Fibroblast of lung (primary cell): ENCODE measurements around the gene GRK5. TPM values are rescaled to one million over a fixed set of nuclear protein-coding genes. Genes with fewer than 3 reads are reported as not detected.

Experiments
- DNase-seq, 2 donors: peaks; one replicate each; pipeline versions ENCODE4 v3.0.0 to v3.0.0-alpha.2; 2010; ENCODE audit warnings: low read depth in 2 of 2
- H2AFZ ChIP-seq: 2 replicates; pipeline ENCODE4 v1.5.1; 2012; ENCODE audit warnings: low read length, control low read depth, inconsistent platforms
- H3K27ac ChIP-seq: 2 replicates; pipeline ENCODE4 v1.5.1; 2011; ENCODE audit warnings: low read length, control low read depth; ENCODE audit not compliant: insufficient read depth
- H3K27me3 ChIP-seq: 2 replicates; pipeline ENCODE4 v1.5.1; 2011; ENCODE audit warnings: mild to moderate bottlenecking, low read length; ENCODE audit not compliant: control insufficient read depth, insufficient read depth
- H3K36me3 ChIP-seq: 2 replicates; pipeline ENCODE4 v1.5.1; 2011; ENCODE audit warnings: low read length; ENCODE audit not compliant: control insufficient read depth, insufficient read depth
- H3K4me1 ChIP-seq: 2 replicates; pipeline ENCODE4 v1.5.1; 2011; ENCODE audit warnings: low read length; ENCODE audit not compliant: control insufficient read depth, insufficient read depth; ENCODE audit errors: extremely low read depth
- H3K4me2 ChIP-seq: 2 replicates; pipeline ENCODE4 v1.5.1; 2011; ENCODE audit warnings: low read length, control low read depth; ENCODE audit not compliant: insufficient read depth; ENCODE audit errors: extremely low read depth
- H3K4me3 ChIP-seq, 4 experiments: fragments of 200-600 bp in 1 of 4; sonication (generic) in 1 of 4; replicated peaks in 1 of 4; 2 replicates each; pipeline ENCODE4 v1.5.1; 2011 to 2016; ENCODE audit warnings: low read length in 4 of 4, low read depth in 3 of 4, mild to moderate bottlenecking in 3 of 4, control low read depth in 2 of 4, inconsistent platforms in 1 of 4, mixed read lengths in 1 of 4; ENCODE audit not compliant: insufficient read depth in 1 of 4; ENCODE audit errors: control extremely low read depth in 1 of 4
- H3K79me2 ChIP-seq: 2 replicates; pipeline ENCODE4 v1.5.1; 2012; ENCODE audit warnings: mild to moderate bottlenecking, low read length, inconsistent platforms; ENCODE audit not compliant: control insufficient read depth, insufficient read depth
- H3K9ac ChIP-seq: 2 replicates; pipeline ENCODE4 v1.5.1; 2011; ENCODE audit warnings: mild to moderate bottlenecking, low read length, control low read depth; ENCODE audit not compliant: insufficient read depth
- H3K9me3 ChIP-seq: 2 replicates; pipeline ENCODE4 v1.5.1; 2012; ENCODE audit warnings: low read depth, low read length; ENCODE audit not compliant: control insufficient read depth, insufficient read depth
- H4K20me1 ChIP-seq: 2 replicates; pipeline ENCODE4 v1.5.1; 2011; ENCODE audit warnings: low read length; ENCODE audit not compliant: control insufficient read depth, insufficient read depth; ENCODE audit errors: extremely low read depth
- CTCF ChIP-seq, 2 donors: IDR thresholded peaks in 1 of 2; conservative IDR thresholded peaks in 1 of 2; 1 replicate in 1 of 2; 2 replicates in 1 of 2; pipeline ENCODE4 v1.5.1; 2011 to 2012; ENCODE audit warnings: low read length in 2 of 2, control low read depth in 1 of 2, inconsistent platforms in 1 of 2, low read depth in 1 of 2, mild to moderate bottlenecking in 1 of 2
- EZH2 ChIP-seq: IDR thresholded peaks from 2 replicates; pipeline ENCODE4 v1.5.1; 2012; ENCODE audit warnings: low read length, control low read depth, mild to moderate bottlenecking; ENCODE audit errors: missing control alignments
- polyA minus RNA-seq: library from RNA; depleted of rRNA, polyadenylated mRNA; stranded (reverse); fragments of >200 nt; gene quantifications from 2 replicates; pipeline ENCODE4 v1.2.3, GENCODE V29; 2011; ENCODE audit warnings: low replicate concordance
- polyA plus RNA-seq, 2 donors: library from polyadenylated mRNA; depleted of rRNA in 1 of 2; stranded (reverse) in 1 of 2; unstranded in 1 of 2; fragments of >200 nt; gene quantifications; 2 replicates each; pipeline ENCODE4 v1.2.1, GENCODE V29; 2011 to 2012; ENCODE audit warnings: missing spikeins in 1 of 2
- total RNA-seq: library from RNA; depleted of rRNA; stranded (reverse); fragments of >200 nt; gene quantifications from 2 replicates; pipeline ENCODE4 v1.2.1, GENCODE V29; 2014

The GRK5 gene
- 19.0 and 24.1 TPM in 2 replicates for total RNA-seq
- polyA plus RNA-seq, result 26.9 and 90.3 TPM in 2 replicates
- polyA plus RNA-seq (2012), result 30.0 and 94.7 TPM in 2 replicates
- polyA minus RNA-seq, result 28.8 and 64.8 TPM in 2 replicates

- TF ChIP-seq CTCF (conservative IDR thresholded peaks at IDR 0.05 in 1 of 2, IDR thresholded peaks at IDR 0.05 in 1 of 2; ENCODE audit: low read depth in 1 of 2, low read length in 2 of 2), result no peak
- TF ChIP-seq EZH2, result no peak
- H3K9ac ChIP-seq, result peak within 1 kb of the TSS; percentile 92
- no peaks in the 10 kb centered on the region for H3K36me3 ChIP-seq
These were observed at the start of gene GRK5 for GRCh38 chr10:119207366-119207666. TSS of gene GRK5 (plus strand) at chr10:119207571. CDS start at chr10:119207918, 347 bp downstream.

DNA sequence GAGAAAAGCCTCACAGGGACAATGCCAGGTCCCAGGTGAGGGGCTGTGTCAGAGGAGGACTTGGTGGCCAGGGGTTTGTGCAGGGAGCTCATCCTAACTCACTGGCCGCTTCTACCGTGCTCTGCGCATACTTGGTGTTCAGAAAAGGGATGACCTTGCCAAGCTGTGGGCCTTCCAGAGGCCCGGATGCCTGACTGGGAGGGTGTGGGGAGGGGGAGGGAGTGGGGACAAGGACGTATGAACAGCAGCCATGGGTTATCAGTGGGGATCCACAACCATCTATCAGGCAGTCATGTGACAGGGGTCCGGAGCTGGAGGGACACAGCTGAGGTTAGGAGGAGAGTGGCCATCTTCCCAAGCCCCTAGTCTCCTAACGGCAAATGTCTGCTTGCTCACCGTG, 48.0 kb upstream of the GRK5 start:
- no peaks in the 10 kb centered on the region for H4K20me1 ChIP-seq
- no peak overlapping the region for H3K4me2 ChIP-seq
- no peak overlapping the region for H3K9ac ChIP-seq
- no peaks in the 10 kb centered on the region for H3K27me3 ChIP-seq
- TF ChIP-seq EZH2, result no peak
- no peak for TF ChIP-seq CTCF (conservative IDR thresholded peaks at IDR 0.05 in 1 of 2, IDR thresholded peaks at IDR 0.05 in 1 of 2; ENCODE audit: low read depth in 1 of 2, low read length in 2 of 2)
- no peaks in the 10 kb centered on the region for H3K4me1 ChIP-seq
- H2AFZ ChIP-seq, result no peak overlapping the region
- H3K4me3 ChIP-seq, result no peak overlapping the region
- H3K79me2 ChIP-seq, result no peaks in the 10 kb centered on the region
- no peaks in the 10 kb centered on the region for H3K9me3 ChIP-seq
- DNase-seq, result no peak
- no peak overlapping the region for H3K27ac ChIP-seq
- H3K36me3 ChIP-seq, result peaks cover 2% of the 10 kb centered on the region

More at GRCh38 chr10:119207366-119207666, at the start of gene GRK5:
- peak; percentile 95 to 98 for DNase-seq
- no peaks in the 10 kb centered on the region for H3K9me3 ChIP-seq
- H3K27me3 ChIP-seq, result no peaks in the 10 kb centered on the region
- peak within 1 kb of the TSS; percentile 58 to 98 (median 85) for H3K4me3 ChIP-seq
- peak within 1 kb of the TSS; percentile 84 for H3K27ac ChIP-seq
- H3K4me1 ChIP-seq, result peaks cover 20% of the 10 kb centered on the region
- H4K20me1 ChIP-seq, result no peaks in the 10 kb centered on the region
- peak within 1 kb of the TSS; percentile 89 for H3K4me2 ChIP-seq
- peaks cover 44% of the 10 kb centered on the region for H3K79me2 ChIP-seq
- no peak within 1 kb of the TSS for H2AFZ ChIP-seq

DNA sequence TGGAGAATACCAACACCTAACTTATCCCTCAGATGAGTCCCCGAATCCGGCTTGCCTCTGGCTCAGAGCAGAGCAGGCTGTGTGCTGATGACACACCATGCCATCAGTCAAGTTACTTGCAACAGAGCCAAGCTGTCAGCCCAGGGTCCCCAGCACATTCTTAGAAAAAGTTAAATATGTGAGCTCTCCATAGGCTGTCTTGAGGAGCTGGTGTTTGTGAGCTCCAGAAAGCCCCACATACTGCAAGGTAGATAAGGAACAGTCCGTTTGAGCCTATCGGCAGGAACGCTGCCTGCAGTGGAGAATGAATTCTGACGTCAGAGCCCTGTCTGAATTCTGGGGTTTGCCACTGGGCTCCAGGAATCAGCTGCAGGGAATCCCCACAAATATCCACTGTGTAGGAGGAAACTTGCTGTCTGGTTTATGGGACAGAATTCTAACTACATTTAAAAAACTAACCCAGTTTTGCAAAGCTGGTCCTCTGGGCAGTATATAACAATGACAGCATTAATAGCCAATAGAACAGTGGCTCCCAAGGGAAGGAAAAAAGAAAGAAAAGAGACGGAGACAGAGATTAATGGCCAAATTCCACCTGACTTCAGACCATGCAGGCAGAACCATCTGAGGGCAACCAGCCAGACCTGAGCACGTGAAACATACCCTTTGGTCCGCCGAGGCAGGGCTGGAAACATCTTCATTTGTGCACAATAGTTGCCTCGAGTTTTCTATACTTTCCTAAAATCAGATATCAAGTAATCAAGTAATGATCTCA, 45.5 kb upstream of the GRK5 start:
- peaks cover 4% of the 10 kb centered on the region for H3K4me1 ChIP-seq
- no peaks in the 10 kb centered on the region for H4K20me1 ChIP-seq
- H3K27me3 ChIP-seq, result no peaks in the 10 kb centered on the region
- TF ChIP-seq EZH2 (no peak), CTCF (conservative IDR thresholded peaks at IDR 0.05 in 1 of 2, IDR thresholded peaks at IDR 0.05 in 1 of 2; ENCODE audit: low read depth in 1 of 2, low read length in 2 of 2) (peak; percentile 13 to 34)
- no peak overlapping the region for H3K9ac ChIP-seq
- H3K9me3 ChIP-seq, result no peaks in the 10 kb centered on the region
- no peak overlapping the region for H3K4me2 ChIP-seq
- H3K79me2 ChIP-seq, result no peaks in the 10 kb centered on the region
- no peak overlapping the region for H2AFZ ChIP-seq
- no peak overlapping the region for H3K4me3 ChIP-seq
- H3K27ac ChIP-seq, result no peak overlapping the region
- H3K36me3 ChIP-seq, result no peaks in the 10 kb centered on the region
- DNase-seq, result peak; percentile 59 to 75
